NCI-H69 (cell line): ENCODE measurements around the gene EEF2K.
"Not testable (repeated sequence)": the region's sequence is repeated elsewhere in the genome, so short reads cannot be mapped to it uniquely, and the experiment has no call there.

Source experiments
- DNase-seq: peaks from one replicate; lab custom pipeline; 2025; lab: John Stamatoyannopoulos, UW

The EEF2K gene

GRCh38 chr16:22206013-22206841 is at the start of gene EEF2K:
Gene EEF2K (plus strand): TSS chr16:22206278. CDS start chr16:22225730, 19,452 bp downstream.
- peak; percentile 97 for DNase-seq

GRCh38 chr16:22161401-22161800 is 44.7 kb upstream of the EEF2K start:
- DNase-seq, result no peak

- peak; percentile 74 for DNase-seq
Measured at GRCh38 chr16:22161999-22162655, 44.0 kb upstream of the EEF2K start, which contains the start of gene SDR42E2. Gene SDR42E2 (plus strand): TSS chr16:22162506. CDS start chr16:22165583, 3,077 bp downstream.

- no peak for DNase-seq
Measured at GRCh38 chr16:22162656-22163009, 43.4 kb upstream of the EEF2K start.

GRCh38 chr16:22163806-22164205 is 42.3 kb upstream of the EEF2K start:
- DNase-seq, result no peak

GRCh38 chr16:22164482-22164881 is 41.6 kb upstream of the EEF2K start:
- no peak for DNase-seq

- DNase-seq, result no peak
Measured at GRCh38 chr16:22165508-22166285, 40.4 kb upstream of the EEF2K start.

- no peak for DNase-seq
Measured at GRCh38 chr16:22171953-22172352, 34.1 kb upstream of the EEF2K start.

GRCh38 chr16:22172642-22173041 is 33.4 kb upstream of the EEF2K start:
- not testable (repeated sequence) for DNase-seq

- no peak for DNase-seq
Measured at GRCh38 chr16:22174642-22175041, 31.4 kb upstream of the EEF2K start.

GRCh38 chr16:22177968-22178930 is 27.8 kb upstream of the EEF2K start:
- DNase-seq, result no peak

- no peak for DNase-seq
Measured at GRCh38 chr16:22181426-22181825, 24.7 kb upstream of the EEF2K start.

- DNase-seq, result peak; percentile 24
Measured at GRCh38 chr16:22181843-22182242, 24.2 kb upstream of the EEF2K start.

GRCh38 chr16:22183335-22183734 is 22.7 kb upstream of the EEF2K start:
- DNase-seq, result no peak

GRCh38 chr16:22183901-22184614 is 22.0 kb upstream of the EEF2K start:
- peak; percentile 61 for DNase-seq

- no peak for DNase-seq
Measured at GRCh38 chr16:22184615-22184968, 21.5 kb upstream of the EEF2K start.

- DNase-seq, result peak; percentile 54
Measured at GRCh38 chr16:22186517-22186916, 19.6 kb upstream of the EEF2K start.

GRCh38 chr16:22188267-22188594 is 17.8 kb upstream of the EEF2K start:
- DNase-seq, result no peak

- DNase-seq, result peak; percentile 82
Measured at GRCh38 chr16:22188595-22189442, 17.3 kb upstream of the EEF2K start.

GRCh38 chr16:22189473-22190080 is 16.5 kb upstream of the EEF2K start:
- peak; percentile 53 for DNase-seq
